GM18861 (cell line): ENCODE data around the gene BTLA.
"Not testable (repeated sequence)": the region's sequence is repeated elsewhere in the genome, so short reads cannot be mapped to it uniquely, and the experiment has no call there.

Source experiments
- ATAC-seq: cut with Tn5 transposase; IDR thresholded peaks from one replicate; pipeline ENCODE4 v1.9.1; 2021; ENCODE audit not compliant: unreplicated experiment

The BTLA gene

GRCh38 chr3:112448939-112449338, 50.3 kb downstream of the BTLA start:
- no peak for ATAC-seq

- no peak for ATAC-seq
These were observed 52.9 kb downstream of the BTLA start for GRCh38 chr3:112446343-112446742.

- no peak for ATAC-seq
These were observed 53.4 kb downstream of the BTLA start for GRCh38 chr3:112445839-112446238.

GRCh38 chr3:112437146-112438022, 61.9 kb downstream of the BTLA start:
- no peak for ATAC-seq

GRCh38 chr3:112429960-112430359, 69.3 kb downstream of the BTLA start:
- no peak for ATAC-seq

GRCh38 chr3:112427123-112427522, 72.1 kb downstream of the BTLA start:
- no peak for ATAC-seq

- no peak for ATAC-seq
These were observed 73.2 kb downstream of the BTLA start for GRCh38 chr3:112425858-112426750.

- no peak for ATAC-seq
These were observed 73.9 kb downstream of the BTLA start for GRCh38 chr3:112425382-112425781.

- no peak for ATAC-seq
These were observed 74.9 kb downstream of the BTLA start for GRCh38 chr3:112424394-112424793.

GRCh38 chr3:112422921-112423320, 76.4 kb downstream of the BTLA start:
- ATAC-seq = not testable (repeated sequence)

GRCh38 chr3:112418526-112418925, 80.7 kb downstream of the BTLA start:
- ATAC-seq = not testable (repeated sequence)

GRCh38 chr3:112417696-112418318, 81.5 kb downstream of the BTLA start:
- ATAC-seq = no peak

GRCh38 chr3:112416391-112417212, 82.7 kb downstream of the BTLA start:
- ATAC-seq = no peak

- no peak for ATAC-seq
These were observed 83.9 kb downstream of the BTLA start for GRCh38 chr3:112415390-112415789.
